Measurements from ENCODE around the gene GNG12.

DNA sequence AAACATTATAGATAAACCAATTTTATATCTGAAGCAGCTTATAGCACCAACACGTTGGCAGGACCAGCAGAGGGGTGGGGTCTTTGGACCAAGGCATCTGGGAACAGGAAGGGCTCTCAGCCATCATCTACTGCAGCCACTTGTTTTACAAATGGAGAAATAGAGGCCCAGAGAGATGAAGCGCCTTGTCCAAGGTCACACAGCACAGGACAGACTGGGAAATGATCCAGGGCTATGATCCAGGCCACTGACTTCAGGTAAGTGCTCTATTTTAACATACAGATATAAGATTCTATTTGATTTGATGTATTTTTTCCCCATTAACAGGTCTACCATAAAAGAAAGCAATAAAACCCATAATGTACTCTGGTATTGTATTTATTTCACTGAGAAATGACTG is 131.4 kb downstream of the GNG12 start:
- TF ChIP-seq POLR2A (IDR thresholded peaks at IDR 0.05), result no peak
- TF ChIP-seq, protein P1, sequence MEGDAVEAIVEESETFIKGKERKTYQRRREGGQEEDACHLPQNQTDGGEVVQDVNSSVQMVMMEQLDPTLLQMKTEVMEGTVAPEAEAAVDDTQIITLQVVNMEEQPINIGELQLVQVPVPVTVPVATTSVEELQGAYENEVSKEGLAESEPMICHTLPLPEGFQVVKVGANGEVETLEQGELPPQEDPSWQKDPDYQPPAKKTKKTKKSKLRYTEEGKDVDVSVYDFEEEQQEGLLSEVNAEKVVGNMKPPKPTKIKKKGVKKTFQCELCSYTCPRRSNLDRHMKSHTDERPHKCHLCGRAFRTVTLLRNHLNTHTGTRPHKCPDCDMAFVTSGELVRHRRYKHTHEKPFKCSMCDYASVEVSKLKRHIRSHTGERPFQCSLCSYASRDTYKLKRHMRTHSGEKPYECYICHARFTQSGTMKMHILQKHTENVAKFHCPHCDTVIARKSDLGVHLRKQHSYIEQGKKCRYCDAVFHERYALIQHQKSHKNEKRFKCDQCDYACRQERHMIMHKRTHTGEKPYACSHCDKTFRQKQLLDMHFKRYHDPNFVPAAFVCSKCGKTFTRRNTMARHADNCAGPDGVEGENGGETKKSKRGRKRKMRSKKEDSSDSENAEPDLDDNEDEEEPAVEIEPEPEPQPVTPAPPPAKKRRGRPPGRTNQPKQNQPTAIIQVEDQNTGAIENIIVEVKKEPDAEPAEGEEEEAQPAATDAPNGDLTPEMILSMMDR (IDR thresholded peaks at IDR 0.05), result no peak

All from adrenal gland (tissue), 5 donors.